ENCODE results near the gene MAL.

The MAL gene

GRCh38 chr2:95016616-95017015 lies 8.9 kb upstream of the MAL start:
- no peak for DNase-seq (ENCODE audit: low read depth, low spot score)

DNA sequence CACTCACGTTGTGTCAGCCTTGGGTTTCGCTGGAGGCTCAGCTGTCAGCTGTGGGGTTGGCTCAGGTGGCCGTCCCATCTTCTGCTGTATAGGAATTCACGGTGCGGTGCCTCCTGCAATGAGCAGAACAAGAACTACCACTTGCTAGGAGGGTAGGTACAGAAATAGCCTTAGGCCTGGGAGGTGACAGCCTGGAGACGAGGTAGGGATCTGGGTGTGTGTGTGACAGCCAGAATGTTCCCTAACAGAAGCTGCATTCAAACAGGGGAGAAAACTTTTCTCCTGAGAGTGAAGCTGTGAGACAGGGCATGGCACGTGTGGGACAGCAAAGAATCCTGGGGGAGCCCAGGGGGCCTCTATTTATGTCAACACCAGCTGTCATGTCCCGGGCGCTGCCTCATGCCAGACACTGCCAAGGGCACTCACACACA lies 8.4 kb upstream of the MAL start:
- no peak for DNase-seq (ENCODE audit: low read depth, low spot score)

DNA sequence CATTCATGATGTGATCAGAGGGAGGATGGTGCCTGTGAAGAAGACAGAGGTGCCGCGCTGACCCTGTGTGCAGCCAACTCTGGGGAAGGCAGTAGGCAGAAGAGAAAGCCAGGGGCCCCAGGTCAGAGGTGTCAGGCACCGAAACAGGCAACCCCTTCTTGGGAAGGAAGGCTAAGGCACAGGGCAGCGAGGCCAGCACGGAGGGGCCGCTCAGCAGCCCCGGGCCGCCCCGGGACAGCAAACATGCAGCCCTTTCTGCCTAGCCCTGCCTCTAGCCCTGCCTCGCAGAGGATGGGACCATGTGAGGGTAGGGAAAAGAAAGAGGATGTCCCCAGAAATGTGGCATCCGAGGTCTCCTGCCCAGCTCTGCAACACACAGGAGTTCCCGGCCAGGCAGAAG lies 7.7 kb upstream of the MAL start:
- no peak for DNase-seq (ENCODE audit: low read depth, low spot score)

- no peak for DNase-seq (ENCODE audit: low read depth, low spot score)
Measured at GRCh38 chr2:95018301-95018700, 7.2 kb upstream of the MAL start.

GRCh38 chr2:95018861-95019550 lies 6.5 kb upstream of the MAL start:
- DNase-seq (ENCODE audit: low read depth, low spot score) = no peak

- no peak for DNase-seq (ENCODE audit: low read depth, low spot score)
Measured at GRCh38 chr2:95019572-95019971, 5.9 kb upstream of the MAL start.

DNA sequence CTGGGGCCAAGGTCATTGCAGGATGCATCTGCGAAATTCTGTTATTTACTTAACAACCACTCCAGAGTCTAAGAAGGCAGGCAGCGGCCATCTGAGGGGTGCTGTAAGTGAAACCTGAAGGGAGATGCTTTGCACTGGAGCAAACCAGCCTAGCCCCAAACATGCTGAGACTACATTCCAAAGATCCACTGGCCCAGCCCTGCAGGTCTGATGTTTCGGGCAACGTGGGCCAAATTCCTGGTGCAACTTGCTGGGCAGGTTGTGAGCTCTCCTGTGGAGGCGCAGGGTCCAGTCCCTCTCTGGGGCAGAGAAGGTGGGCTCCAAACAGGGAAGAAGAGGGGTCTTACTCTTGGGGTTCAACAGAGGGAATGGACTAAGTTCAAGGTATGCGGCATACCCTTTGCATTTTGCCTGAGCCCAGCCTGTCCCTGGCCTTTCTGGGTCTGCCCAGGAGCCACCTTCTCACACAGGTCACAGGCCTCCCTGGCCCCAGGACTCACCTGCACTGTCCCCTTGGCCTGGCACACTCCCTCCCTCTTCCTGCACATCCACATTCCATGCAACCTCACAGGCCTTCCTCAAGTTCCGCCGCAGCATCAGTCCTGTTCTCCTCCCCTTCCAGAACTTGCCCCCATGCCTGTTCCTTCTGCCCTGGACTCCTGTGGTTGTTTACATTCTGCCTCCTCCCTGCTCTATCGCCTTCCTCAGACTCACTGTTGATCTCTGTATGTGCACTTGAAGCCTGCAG lies 5.1 kb upstream of the MAL start:
- DNase-seq (ENCODE audit: low read depth, low spot score) = no peak

DNA sequence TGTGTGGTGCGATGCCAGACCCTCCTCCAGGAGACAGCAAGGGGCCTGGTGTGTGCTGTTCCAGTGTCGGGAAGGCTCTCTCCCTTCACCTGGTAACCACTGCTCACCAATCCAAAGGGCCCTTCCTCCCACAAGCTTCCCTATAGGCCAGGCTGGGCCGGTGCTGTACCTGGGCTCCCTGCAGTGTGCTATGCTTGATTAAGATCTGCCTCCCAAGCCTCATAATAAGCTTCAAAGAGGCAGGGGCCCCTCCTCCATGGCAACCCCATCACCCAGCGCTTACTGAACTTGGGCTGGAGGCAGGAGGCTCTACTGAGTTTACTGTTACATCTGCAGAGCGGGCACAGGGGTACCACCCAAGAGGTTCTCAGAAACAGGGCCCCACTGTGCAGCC lies 4.5 kb upstream of the MAL start:
- no peak for DNase-seq (ENCODE audit: low read depth, low spot score)

DNA sequence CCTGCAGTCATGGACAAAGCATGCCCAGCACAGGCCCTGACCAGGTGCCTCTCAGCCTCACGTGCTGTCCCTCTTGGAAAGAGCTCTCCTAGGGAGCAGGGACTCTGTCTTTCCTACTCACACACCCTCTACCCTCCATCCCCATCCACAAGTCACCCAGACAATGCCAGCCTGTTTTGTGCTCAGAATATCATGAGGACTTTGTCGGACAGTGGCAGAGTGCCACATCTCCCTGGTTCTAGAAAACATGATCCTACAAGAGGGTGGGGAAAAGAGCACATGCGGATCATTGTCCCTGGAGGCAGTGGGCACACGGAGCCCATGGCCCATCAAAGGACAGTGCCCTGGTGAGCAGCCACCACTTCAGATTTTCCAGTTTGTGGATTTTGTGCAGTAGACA lies 3.7 kb upstream of the MAL start:
- DNase-seq (ENCODE audit: low read depth, low spot score) = no peak

DNA sequence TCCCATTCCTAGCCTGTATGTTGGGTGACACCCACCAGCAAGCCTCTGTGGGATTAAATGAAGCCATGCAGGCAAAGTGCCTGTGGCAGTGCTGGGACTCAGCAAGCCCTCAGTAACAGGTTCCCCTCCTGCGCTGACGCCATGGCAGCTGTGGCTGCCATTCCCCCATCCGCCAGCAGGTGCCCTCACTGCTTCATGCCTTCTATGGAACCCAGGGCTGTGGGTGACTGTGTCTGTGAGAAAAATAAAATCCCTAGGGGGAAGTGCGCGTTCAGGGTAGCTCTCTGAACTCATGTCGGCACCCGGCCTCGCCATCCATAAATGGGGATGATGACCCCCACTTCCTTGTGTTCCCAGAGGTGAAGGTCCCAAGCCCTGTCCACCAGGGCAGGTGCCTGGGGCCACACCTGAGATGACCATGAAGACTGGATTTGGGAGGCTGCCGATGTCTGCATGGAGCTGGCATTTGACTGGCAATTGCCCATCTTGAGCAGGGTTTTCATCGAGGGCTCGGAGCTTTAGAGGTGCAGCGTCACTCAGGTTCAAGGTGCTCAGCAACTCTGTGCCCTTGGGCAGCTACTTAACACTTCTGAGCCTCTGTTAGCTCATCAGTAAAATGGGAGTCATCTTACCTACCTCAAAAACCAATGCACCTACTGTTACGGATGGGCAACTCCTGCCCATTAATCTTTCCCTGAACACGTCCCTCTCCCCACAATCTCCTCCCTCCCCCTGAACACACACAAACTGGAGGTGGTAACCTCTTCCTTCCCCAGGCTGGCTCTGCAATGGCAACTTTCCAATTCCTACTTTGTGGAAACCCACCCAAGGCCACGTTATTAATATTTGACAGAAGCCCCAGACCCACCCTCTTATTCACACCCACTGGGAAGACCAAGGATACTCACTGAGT lies 2.9 kb upstream of the MAL start:
- DNase-seq (ENCODE audit: low read depth, low spot score) = peak; percentile 87

- no peak for DNase-seq (ENCODE audit: low read depth, low spot score)
Measured at GRCh38 chr2:95023222-95023597, 2.3 kb upstream of the MAL start.

GRCh38 chr2:95024371-95024770 lies 1.1 kb upstream of the MAL start:
- DNase-seq (ENCODE audit: low read depth, low spot score) = peak; percentile 33

DNA sequence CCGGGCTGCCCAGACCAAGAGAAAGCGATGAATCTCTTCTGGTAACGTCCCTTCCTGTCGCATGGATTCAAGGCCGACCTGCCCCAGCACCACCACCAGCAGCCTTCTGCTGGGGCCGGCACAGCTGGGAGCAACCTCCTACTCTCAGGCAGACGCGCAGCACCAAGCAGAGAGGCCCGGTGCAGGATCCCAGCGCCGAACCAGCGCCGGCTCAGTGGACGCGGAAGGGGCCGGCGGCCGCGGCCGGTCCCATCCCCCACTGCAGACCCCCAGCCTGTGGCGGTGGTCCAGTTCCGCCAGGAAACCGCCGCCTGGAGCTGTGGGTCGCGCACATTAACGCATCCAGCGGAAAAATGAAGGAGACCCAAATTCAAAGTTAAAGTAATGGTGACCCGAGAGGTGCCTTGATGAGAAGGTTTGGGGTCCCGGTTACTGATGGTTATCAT lies 525 bp upstream of the MAL start:
- DNase-seq (ENCODE audit: low read depth, low spot score) = peak; percentile 23

- DNase-seq (ENCODE audit: low read depth, low spot score) = no peak
Measured at GRCh38 chr2:95026471-95027368, 1.2 kb downstream of the MAL start.

DNA sequence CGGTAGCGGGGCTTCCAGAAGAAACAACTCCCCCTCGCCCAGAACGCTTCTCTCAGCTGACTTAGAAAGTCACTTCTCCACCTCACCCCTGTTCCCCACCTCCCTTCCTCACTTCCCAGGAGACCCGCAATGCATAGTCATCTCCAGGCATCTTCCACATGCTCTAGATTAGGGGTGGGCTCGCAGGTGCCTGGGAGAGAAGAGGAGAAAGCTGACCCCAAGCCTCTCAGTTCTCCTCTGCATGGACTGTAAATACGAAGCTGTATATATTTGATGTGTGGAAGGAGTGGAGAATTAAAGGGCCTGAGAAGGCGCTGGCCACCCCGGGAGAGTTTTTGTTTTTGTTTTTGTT lies 1.8 kb downstream of the MAL start:
- no peak for DNase-seq (ENCODE audit: low read depth, low spot score)

GRCh38 chr2:95029898-95030341 lies 4.4 kb downstream of the MAL start:
- DNase-seq (ENCODE audit: low read depth, low spot score) = no peak

GRCh38 chr2:95030496-95030895 lies 5.0 kb downstream of the MAL start:
- peak; percentile 46 for DNase-seq (ENCODE audit: low read depth, low spot score)

GRCh38 chr2:95031076-95031725 lies 5.7 kb downstream of the MAL start:
- no peak for DNase-seq (ENCODE audit: low read depth, low spot score)

- DNase-seq (ENCODE audit: low read depth, low spot score) = no peak
Measured at GRCh38 chr2:95031726-95032116, 6.2 kb downstream of the MAL start.

DNA sequence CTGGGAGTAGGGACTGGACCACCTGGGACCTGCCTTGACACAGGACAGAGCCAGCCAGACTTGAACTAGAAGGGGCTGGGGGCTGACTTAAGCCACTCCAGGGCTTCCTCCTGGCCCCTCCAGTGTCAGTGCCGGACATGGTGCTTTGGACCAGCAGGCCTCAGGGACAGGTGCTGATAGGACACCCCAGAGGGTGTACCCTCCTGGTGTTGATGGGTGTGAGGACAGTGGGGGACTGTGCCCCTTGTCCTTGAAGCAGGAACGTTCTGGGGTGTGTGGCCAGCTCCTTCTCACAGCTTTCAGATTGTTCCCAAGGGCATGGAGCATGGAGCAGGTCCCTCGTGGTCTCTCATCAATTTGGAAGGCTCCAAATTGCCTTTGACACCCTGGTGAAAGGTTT lies 6.8 kb downstream of the MAL start:
- no peak for DNase-seq (ENCODE audit: low read depth, low spot score)

Data from astrocyte of the hippocampus (primary cell).